GM12874 (cell line): Measurements from ENCODE around the gene TTLL5.

Experiments used
- CTCF ChIP-seq: IDR thresholded peaks from 2 replicates; pipeline ENCODE4 v1.5.1; 2011; ENCODE audit warnings: low read depth, mild to moderate bottlenecking, control low read depth, low read length, moderate library complexity; ENCODE audit not compliant: insufficient read depth

TTLL5 gene

GRCh38 chr14:75999511-76000190, 338.6 kb downstream of the TTLL5 start:
- TF ChIP-seq CTCF, result no peak

- TF ChIP-seq CTCF, result no peak
These were observed 341.3 kb downstream of the TTLL5 start for GRCh38 chr14:76002383-76002782.
